Stimulated activated naive B cell treated with anti-CD40 and anti-IgM and Interleukin-4, amounts not matched to agents 10 μg/mL and 1 μg/mL and 100 μg/mL, for 72 hours (primary cell): Measurements from ENCODE around the gene MFAP2.

ENCODE experiments used
- ATAC-seq, 2 donors: fragments of 150-1000 bp; cut with Tn5 transposase; replicated peaks; 2 replicates each; pipeline ENCODE4 v1.10.0; 2021; ENCODE audit warnings: moderate library complexity in 1 of 2
- DNase-seq: peaks from one replicate; pipeline ENCODE4 v3.0.0; 2021
- H3K27ac Mint-ChIP-seq: one replicate; pipeline ENCODE4 v1.8.0; 2022; ENCODE audit warnings: mild to moderate bottlenecking, mixed read lengths
- H3K27me3 Mint-ChIP-seq, 2 donors: one replicate each; pipeline ENCODE4 v1.8.0; 2022; ENCODE audit warnings: mixed read lengths in 2 of 2
- H3K36me3 Mint-ChIP-seq, 2 donors: one replicate each; pipeline ENCODE4 v1.8.0; 2022; ENCODE audit warnings: mixed read lengths in 2 of 2, mild to moderate bottlenecking in 1 of 2
- H3K4me1 Mint-ChIP-seq, 2 donors: one replicate each; pipeline ENCODE4 v1.8.0; 2022; ENCODE audit warnings: mixed read lengths in 2 of 2, mild to moderate bottlenecking in 1 of 2
- H3K4me3 Mint-ChIP-seq, 2 donors: one replicate each; pipeline ENCODE4 v1.8.0; 2022; ENCODE audit warnings: mild to moderate bottlenecking in 2 of 2, mixed read lengths in 2 of 2, moderate library complexity in 1 of 2
- H3K9me3 Mint-ChIP-seq, 2 donors: one replicate each; pipeline ENCODE4 v1.8.0; 2022; ENCODE audit warnings: mixed read lengths in 2 of 2, mild to moderate bottlenecking in 1 of 2

MFAP2 gene

DNA sequence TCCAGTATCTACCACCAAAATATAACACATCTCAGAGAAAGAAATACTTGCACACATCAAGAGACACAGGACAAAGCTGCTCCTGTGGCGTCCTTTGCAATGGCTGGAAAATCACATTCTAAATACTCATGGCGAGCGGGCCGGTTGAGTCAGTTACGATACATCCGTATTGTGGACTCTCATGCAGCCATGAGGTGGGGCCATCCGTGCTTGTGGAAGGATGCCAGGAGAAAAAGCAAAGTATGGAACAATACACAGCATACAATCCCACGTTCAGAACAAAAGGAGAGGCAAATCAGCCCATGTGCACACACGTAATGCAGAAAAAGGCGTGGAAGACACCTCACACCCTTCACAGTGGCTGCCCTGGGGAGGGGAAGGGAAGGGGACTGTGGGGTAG lies 18.2 kb upstream of the MFAP2 start:
- H3K9me3 Mint-ChIP-seq: no peaks in the 10 kb centered on the region
- H3K27ac Mint-ChIP-seq: no peak overlapping the region
- ATAC-seq (no peak), DNase-seq (no peak)
- no peak overlapping the region for H3K4me3 Mint-ChIP-seq
- no peaks in the 10 kb centered on the region for H3K4me1 Mint-ChIP-seq
- no peaks in the 10 kb centered on the region for H3K27me3 Mint-ChIP-seq
- H3K36me3 Mint-ChIP-seq: peaks cover 36 to 51% of the 10 kb centered on the region in 2 donors

DNA sequence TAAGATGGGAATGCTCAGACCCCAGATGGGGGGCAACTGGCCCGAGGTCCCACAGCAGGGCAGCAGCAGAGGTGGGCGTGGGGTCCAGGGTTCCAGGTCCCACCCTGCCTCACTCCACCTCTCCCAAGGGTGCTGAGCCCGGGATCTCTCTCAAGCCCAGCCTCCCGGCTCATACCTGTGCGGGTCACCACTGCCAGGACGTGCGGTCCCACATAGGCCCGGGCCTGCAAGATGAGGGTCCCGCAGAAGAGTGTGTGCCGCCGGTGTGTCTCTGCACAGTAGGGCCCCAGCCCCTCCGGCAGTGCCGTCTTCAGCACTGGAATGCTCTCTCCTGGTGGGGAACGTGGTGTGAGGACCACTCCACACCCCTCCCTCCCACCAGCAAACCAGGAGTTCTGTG lies 16.4 kb upstream of the MFAP2 start:
- Mint-ChIP-seq H3K4me1 (no peaks in the 10 kb centered on the region), H3K36me3 (peaks cover 32 to 41% of the 10 kb centered on the region in 2 donors), H3K4me3 (no peak overlapping the region), H3K27me3 (no peaks in the 10 kb centered on the region), H3K9me3 (no peaks in the 10 kb centered on the region), H3K27ac (no peak overlapping the region)
- ATAC-seq: no peak
- DNase-seq: no peak

DNA sequence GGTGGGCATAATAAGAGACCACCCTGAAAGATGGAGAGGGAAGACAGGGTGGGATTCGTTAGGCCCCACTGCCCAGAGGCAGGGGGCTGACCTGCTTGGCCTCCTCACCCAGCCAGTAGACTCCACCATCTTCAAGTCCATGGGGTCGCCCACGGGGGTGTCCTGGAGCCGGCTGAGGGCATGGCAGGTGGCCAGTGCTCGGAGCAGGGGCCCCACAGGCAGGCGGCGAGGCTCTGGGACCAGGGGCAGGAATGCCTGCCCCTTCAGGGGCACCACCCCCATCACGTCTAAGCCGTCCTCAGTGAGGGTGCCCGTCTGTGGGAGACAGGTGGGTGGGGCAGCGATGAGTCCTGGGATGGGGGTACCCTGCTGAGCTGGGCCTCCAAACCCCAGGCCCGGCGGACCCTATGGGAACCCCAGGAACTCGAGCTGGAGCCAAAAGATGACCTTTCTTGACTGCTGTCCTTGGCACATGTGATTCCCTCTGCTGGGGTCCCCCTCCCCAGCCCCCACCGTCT lies 13.2 kb upstream of the MFAP2 start:
- Mint-ChIP-seq H3K9me3 (no peaks in the 10 kb centered on the region), H3K27me3 (no peaks in the 10 kb centered on the region), H3K36me3 (peaks cover 31 to 32% of the 10 kb centered on the region in 2 donors), H3K4me3 (no peak overlapping the region), H3K4me1 (no peaks in the 10 kb centered on the region), H3K27ac (no peak overlapping the region)
- ATAC-seq (no peak), DNase-seq (no peak)

DNA sequence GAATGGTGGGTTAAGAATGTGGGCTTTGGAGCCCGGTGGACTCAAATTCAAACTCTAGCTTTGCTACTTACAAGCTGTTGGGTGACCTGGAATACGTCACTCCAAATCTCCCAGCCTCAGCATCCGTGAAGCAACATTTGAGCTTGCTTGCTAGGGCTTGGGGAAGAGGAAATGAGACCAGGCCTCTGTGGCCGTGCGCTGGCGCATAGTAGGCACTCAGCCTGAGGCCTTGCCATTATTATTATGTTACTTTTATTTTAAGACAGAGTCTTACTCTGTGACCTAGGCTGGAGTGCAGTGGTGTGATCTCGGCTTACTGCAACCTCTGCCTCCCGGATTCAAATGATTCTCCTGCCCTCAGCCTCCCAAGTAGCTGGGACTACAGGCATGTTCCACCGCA lies 12.3 kb upstream of the MFAP2 start:
- H3K4me1 Mint-ChIP-seq: no peaks in the 10 kb centered on the region
- no peaks in the 10 kb centered on the region for H3K27me3 Mint-ChIP-seq
- no peak overlapping the region for H3K27ac Mint-ChIP-seq
- DNase-seq (no peak), ATAC-seq (no peak)
- no peak overlapping the region for H3K4me3 Mint-ChIP-seq
- peaks cover 23 to 30% of the 10 kb centered on the region in 2 donors for H3K36me3 Mint-ChIP-seq
- no peaks in the 10 kb centered on the region for H3K9me3 Mint-ChIP-seq

DNA sequence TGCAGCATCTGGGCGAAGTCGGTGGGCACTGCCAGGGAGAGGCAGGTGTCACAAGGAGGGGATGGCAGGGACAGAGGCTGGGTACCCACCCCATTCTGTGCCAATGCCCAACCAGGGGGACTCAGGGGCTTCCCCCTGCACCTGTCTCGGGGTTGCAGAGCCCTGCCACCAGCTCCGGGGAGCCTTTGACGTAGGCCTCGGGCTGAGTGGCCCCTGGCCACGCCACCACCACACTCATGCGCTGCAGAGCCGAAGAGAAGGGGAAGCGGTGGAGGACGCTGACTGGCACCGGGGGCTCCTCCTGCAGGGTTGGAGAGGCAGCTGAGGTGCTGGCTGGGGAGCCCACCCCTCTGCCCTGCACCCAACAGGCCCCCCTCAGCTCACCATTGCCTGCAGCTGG lies 11.7 kb upstream of the MFAP2 start:
- Mint-ChIP-seq H3K27ac (peak overlapping the region; percentile 47), H3K9me3 (no peaks in the 10 kb centered on the region), H3K4me1 (no peaks in the 10 kb centered on the region), H3K27me3 (no peaks in the 10 kb centered on the region), H3K4me3 (no peak overlapping the region), H3K36me3 (peaks cover 24 to 36% of the 10 kb centered on the region in 2 donors)
- DNase-seq (no peak), ATAC-seq (no peak)

DNA sequence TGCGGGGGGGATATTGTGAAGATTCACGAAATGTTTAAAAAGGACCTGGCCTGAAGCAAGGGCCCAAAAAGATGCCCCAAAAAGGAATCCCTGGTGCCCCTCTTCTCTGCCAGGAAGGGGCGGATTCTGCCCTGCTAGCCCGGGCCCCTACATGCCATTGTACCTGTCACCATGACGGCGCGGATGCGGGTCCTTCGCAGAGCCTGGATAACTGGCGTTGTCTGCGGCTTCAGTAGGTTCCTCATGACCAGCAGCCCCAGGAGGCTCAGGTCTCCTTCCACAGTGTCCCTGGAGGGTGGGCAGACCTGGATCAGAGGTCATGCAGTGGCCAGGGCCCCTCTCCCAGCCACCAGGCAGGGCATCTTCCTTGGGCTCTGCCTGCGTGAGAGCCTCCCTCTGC lies 11.2 kb upstream of the MFAP2 start:
- H3K4me1 Mint-ChIP-seq: no peaks in the 10 kb centered on the region
- no peak overlapping the region for H3K27ac Mint-ChIP-seq
- no peaks in the 10 kb centered on the region for H3K27me3 Mint-ChIP-seq
- no peak for ATAC-seq
- no peak for DNase-seq
- H3K36me3 Mint-ChIP-seq: peaks cover 24 to 41% of the 10 kb centered on the region in 2 donors
- H3K9me3 Mint-ChIP-seq: no peaks in the 10 kb centered on the region
- H3K4me3 Mint-ChIP-seq: no peak overlapping the region

DNA sequence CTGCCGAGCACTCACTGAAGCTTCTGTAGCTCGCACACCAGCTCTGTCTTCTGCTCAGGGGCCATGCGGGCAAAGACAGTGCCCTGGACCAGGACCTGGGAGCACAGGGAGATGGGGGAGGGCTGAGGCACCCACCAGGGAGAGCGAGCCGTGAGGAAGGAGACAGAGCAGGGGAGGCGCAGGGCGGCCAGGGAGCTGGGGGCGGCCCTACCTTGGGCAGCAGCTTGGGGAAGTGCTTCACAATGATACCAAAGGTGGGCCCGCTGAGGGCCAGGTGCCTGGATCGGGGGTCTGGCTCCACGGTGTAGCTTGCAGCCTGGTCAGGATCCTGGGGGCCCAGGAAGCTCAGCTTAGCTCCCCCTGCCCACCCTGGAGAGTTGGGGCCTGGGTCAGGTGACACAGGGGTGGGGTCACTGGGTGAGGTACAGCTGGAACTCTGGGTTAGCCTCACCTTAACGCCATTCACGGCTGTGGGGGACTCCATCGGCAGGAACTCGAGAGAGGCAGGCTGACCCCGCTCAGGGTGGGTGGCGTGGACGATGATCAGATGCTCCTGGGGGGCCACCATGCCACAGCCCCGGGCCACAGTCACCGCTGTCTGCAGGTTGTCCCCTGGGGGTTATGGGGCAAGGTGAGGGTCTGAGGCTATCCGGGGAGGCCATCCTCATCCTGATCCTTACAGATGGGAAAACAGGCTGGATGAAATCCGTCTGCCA lies 9.4 kb upstream of the MFAP2 start:
- no peak overlapping the region for H3K27ac Mint-ChIP-seq
- no peaks in the 10 kb centered on the region for H3K27me3 Mint-ChIP-seq
- no peaks in the 10 kb centered on the region for H3K9me3 Mint-ChIP-seq
- DNase-seq: no peak
- no peaks in the 10 kb centered on the region for H3K4me1 Mint-ChIP-seq
- H3K4me3 Mint-ChIP-seq: no peak overlapping the region
- H3K36me3 Mint-ChIP-seq: peaks cover 22 to 38% of the 10 kb centered on the region in 2 donors
- no peak for ATAC-seq

DNA sequence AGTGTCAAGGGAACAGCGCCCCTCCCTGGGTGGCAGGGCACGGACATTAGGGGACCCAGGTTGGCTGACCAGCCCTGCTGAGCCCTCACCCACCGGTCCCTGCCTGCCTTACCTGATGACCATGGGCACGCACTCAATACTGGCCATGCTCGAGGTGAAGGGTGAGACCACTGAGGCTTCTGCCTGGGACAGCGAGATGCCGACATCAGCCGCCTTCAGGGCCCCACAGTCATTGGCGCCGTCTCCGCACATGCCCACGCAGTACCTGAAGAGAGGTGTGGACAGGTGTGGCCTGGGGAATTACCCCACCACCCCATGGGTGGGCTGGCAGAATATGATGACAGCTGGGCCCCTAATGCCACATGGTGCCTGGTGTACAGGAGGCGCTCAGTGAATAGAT lies 7.8 kb upstream of the MFAP2 start:
- H3K9me3 Mint-ChIP-seq: no peaks in the 10 kb centered on the region
- H3K27ac Mint-ChIP-seq: no peak overlapping the region
- peaks cover 21 to 37% of the 10 kb centered on the region in 2 donors for H3K36me3 Mint-ChIP-seq
- peaks cover 3% of the 10 kb centered on the region in 2 donors for H3K27me3 Mint-ChIP-seq
- ATAC-seq (no peak), DNase-seq (no peak)
- H3K4me3 Mint-ChIP-seq: no peak overlapping the region
- no peaks in the 10 kb centered on the region for H3K4me1 Mint-ChIP-seq

DNA sequence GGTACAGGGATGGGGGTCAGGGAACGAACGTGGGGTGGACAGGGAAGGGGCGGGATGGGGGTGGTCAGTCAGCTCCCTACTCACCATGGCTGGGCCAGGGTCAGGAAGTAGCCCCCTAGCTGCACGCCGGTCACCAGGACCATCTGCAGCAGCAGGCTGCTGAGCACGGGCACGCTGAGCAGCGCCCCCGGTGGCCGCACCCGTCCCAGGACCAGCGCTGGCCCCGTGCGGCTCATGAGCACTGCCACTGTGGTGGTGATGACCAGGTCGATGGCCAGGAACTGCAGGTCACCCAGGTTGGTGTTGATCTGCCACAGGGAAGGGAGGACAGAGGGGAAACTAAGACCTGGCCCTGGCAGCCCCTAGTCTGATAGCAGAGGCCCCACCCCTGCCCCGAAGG lies 6.5 kb upstream of the MFAP2 start:
- DNase-seq (no peak), ATAC-seq (no peak)
- Mint-ChIP-seq H3K4me3 (no peak overlapping the region), H3K27me3 (peaks cover 7 to 11% of the 10 kb centered on the region in 2 donors), H3K4me1 (no peaks in the 10 kb centered on the region), H3K9me3 (no peaks in the 10 kb centered on the region), H3K36me3 (peaks cover 21 to 37% of the 10 kb centered on the region in 2 donors), H3K27ac (no peak overlapping the region)

DNA sequence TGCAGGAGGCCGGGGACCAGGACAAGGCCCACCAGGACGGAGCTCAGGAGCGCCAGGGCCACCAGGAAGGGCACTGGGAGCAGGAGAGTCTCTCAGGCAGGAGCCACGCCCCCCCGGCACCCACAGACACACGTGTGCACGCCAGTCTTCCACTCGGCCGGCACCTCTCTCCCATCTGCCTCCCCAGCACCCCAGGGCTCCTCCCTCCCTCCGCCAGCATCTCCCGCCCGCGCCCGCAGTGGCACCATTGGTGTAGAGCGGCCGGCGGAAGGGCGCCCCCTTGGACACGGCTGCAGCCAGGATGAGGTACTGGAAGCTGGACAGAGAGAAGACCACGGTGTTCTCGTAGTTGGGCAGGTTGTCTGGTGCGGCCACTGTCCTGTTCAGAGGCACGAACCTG lies 6.1 kb upstream of the MFAP2 start:
- Mint-ChIP-seq H3K4me3 (no peak overlapping the region), H3K36me3 (peaks cover 19 to 37% of the 10 kb centered on the region in 2 donors), H3K27me3 (peaks cover 8 to 15% of the 10 kb centered on the region in 2 donors), H3K4me1 (peaks cover 0 to under 1% of the 10 kb centered on the region in 2 donors), H3K27ac (no peak overlapping the region), H3K9me3 (no peaks in the 10 kb centered on the region)
- no peak for DNase-seq
- no peak for ATAC-seq

DNA sequence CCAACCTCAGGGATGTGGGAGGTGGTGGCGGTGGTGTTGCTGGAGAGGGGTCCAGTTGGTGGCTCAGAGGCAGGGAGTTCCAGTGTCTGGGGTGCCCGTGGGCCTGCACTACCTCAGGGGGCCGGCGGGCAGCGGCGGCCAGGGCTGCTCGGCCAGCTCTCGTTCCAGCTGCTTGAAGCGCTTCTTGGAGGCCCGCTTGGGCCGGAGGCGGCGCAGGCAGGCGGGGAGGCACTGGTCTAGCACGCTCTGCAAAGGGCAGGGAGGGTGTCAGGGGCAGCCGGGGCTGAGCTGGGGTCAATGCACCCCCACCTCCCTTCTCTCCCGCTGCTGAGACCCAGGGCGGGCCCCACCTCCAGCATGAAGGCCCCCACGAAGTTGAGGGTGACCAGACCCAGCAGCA lies 5.7 kb upstream of the MFAP2 start:
- Mint-ChIP-seq H3K4me1 (peaks cover 3 to 5% of the 10 kb centered on the region in 2 donors), H3K4me3 (no peak overlapping the region), H3K27ac (no peak overlapping the region), H3K36me3 (peaks cover 18 to 37% of the 10 kb centered on the region in 2 donors), H3K9me3 (no peaks in the 10 kb centered on the region), H3K27me3 (peaks cover 12 to 19% of the 10 kb centered on the region in 2 donors)
- ATAC-seq: no peak
- no peak for DNase-seq

DNA sequence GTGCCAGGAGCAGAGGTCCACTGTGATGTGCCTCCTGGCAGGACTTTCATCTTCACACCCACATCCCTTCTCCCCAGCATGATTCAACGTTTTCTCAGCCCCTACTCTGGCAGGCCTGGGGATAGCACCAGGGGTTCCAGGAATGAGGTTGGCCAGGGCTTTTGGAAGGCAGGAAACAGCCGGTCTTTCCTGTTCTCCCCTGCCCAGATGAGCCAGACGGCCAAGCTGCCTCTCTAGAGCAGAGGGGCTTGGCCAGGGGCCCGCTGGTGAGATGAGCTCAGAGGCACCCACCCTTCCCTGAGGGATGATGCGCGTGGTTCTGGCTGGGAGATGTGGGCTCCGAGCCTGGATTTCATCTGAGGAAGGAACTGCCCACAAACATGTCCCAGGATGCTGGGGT lies 4.3 kb upstream of the MFAP2 start:
- Mint-ChIP-seq H3K36me3 (peaks cover 14 to 33% of the 10 kb centered on the region in 2 donors), H3K27me3 (peaks cover 25 to 26% of the 10 kb centered on the region in 2 donors), H3K9me3 (no peaks in the 10 kb centered on the region), H3K4me1 (peaks cover 8 to 15% of the 10 kb centered on the region in 2 donors), H3K4me3 (no peak overlapping the region), H3K27ac (no peak overlapping the region)
- DNase-seq (no peak), ATAC-seq (no peak)

DNA sequence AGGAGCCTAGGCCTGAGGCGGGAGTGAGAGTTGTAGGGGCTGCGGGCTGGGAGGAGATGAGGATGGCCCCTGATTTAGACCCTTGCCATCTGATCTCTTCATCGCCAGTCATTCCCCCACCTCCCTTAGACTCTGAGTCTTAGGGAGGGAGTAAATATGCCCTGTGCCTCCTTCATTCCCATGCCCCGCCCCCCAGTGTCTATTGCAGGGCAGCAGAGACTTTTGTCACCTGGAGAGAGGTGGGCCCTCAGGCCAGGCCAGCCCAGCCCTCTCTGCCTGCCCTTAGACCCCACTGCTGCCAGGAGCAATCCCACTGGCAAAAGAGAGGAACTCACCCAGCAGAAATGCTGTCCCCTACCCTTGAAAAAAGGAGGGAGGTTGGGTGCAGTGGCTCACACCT lies 3.2 kb upstream of the MFAP2 start:
- peaks cover 9 to 27% of the 10 kb centered on the region in 2 donors for H3K36me3 Mint-ChIP-seq
- H3K9me3 Mint-ChIP-seq: no peaks in the 10 kb centered on the region
- H3K27ac Mint-ChIP-seq: no peak overlapping the region
- ATAC-seq (no peak), DNase-seq (no peak)
- no peak overlapping the region for H3K4me3 Mint-ChIP-seq
- H3K27me3 Mint-ChIP-seq: peaks cover 30 to 35% of the 10 kb centered on the region in 2 donors
- H3K4me1 Mint-ChIP-seq: peaks cover 8 to 19% of the 10 kb centered on the region in 2 donors

DNA sequence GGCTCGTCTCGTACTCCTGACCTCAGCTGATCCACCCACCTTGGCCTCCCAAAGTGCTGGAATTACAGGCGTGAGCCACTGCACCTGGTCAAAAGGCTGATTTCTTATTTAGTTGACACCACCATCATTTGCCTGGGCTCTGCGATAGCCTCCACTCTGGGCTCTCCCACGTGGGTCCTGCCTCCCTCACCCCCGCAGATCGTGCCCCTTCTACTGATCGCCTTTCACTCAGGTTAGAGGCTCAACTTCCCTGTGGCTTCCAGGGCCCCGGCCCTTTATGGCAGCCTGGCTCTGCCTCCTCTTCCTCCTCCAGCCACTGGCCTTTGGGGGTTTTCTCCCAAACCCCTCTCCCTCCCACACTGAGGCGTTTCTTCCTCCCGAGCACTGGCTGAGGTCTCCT lies 2.5 kb upstream of the MFAP2 start:
- Mint-ChIP-seq H3K27me3 (peaks cover 30 to 35% of the 10 kb centered on the region in 2 donors), H3K27ac (no peak overlapping the region), H3K36me3 (peaks cover 9 to 24% of the 10 kb centered on the region in 2 donors), H3K4me3 (no peak overlapping the region), H3K4me1 (peaks cover 8 to 19% of the 10 kb centered on the region in 2 donors), H3K9me3 (no peaks in the 10 kb centered on the region)
- DNase-seq (no peak), ATAC-seq (no peak)

DNA sequence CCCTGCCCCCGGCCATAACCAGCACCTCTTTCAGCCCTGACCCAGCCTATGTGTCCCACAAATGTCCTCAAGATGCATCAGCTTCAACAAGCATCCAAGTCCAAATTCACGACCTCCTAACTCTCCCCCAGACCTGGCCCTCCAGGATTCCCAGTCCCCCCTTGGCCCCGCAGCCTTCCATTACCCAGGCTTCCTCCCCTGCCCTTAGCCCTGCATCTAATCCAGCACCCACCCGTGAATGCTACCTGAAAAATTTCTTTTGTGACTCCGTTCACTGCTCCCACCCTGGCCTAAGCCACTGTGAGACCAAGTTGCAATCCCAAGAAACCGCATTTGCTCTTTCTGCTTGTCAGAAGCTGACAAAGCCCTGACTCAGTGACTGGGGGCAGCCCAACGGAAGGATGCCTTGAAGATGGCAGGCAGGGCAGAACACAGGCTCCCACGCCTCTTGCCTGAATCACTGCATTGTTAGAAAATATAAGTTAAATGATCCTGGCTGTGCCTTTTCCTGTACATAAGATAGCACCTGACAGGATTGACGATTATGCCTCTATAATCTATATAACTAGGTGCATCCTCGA lies 939 bp upstream of the MFAP2 start:
- DNase-seq (no peak), ATAC-seq (no peak)
- Mint-ChIP-seq H3K36me3 (peaks cover 7 to 10% of the 10 kb centered on the region in 2 donors), H3K27me3 (peaks cover 30 to 35% of the 10 kb centered on the region in 2 donors), H3K4me3 (peak overlapping the region; percentile 55 to 69), H3K4me1 (peaks cover 8 to 19% of the 10 kb centered on the region in 2 donors), H3K27ac (peak overlapping the region; percentile 32), H3K9me3 (no peaks in the 10 kb centered on the region)
